Middle frontal gyrus (tissue), 1 donor: ENCODE results near the gene GRIN1.

ENCODE experiments used
- DNase-seq: peaks from one replicate; pipeline ENCODE4 v3.0.0-alpha.2; 2015; ENCODE audit warnings: low spot score; ENCODE audit errors: extremely low spot score

The GRIN1 gene

GRCh38 chr9:137147793-137148160 lies 8.8 kb downstream of the GRIN1 start:
- no peak for DNase-seq

- no peak for DNase-seq
Observed at GRCh38 chr9:137148242-137148641, 9.3 kb downstream of the GRIN1 start.

- DNase-seq, result no peak
Observed at GRCh38 chr9:137148661-137149060, 9.7 kb downstream of the GRIN1 start.

DNA sequence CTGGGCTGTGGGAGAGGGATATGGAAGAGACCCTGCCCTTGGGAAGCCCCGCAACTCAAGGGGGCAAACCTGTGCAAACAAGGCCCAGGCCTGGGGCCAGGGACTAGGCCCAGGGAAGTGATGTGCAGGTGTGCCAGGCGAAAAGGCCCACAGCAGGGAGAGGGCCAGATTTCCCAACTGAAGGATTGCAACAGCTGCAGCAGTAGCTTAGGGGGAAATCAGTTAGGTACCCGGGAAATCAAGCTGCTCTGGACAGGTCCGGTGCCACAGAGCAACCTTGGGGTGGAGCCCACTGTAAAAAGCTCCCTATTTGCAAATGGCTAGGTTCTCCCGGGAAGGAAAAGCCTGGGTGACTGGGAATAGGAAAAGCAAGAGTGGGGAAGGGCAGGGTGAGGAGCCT lies 10.4 kb downstream of the GRIN1 start:
- DNase-seq, result no peak

DNA sequence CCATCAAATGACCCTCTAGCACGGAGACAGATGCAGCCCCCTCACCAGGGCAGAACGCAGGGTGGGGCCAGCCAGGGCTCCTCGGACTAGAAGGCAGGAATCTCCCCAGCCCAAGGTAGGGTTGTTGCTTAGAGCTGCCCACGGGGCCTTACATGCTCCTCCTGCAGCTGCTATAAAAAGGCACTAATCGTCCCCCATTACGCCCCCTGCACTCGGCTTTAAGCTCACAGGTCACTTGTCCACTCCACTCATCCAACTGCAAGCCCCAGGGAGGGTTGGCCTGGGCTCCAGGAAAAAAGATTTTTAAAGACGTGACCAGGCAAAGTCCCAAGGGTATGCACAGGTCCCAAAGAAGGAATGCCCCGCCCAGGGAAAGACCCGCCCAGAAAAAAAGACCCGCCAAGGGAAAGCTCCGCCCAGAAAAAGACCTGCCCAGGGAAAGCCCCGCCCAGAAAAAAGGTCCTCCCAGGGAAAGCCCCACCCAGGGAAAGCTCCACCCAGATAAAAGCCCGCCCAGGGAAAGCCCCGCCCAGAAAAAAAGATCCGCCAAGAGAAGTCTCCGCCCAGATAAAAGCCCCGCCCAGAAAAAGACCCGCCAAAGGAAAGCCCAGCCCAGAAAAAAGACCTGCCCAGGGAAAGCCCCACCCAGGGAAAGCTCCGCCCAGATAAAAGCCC lies 11.1 kb downstream of the GRIN1 start:
- DNase-seq, result no peak

DNA sequence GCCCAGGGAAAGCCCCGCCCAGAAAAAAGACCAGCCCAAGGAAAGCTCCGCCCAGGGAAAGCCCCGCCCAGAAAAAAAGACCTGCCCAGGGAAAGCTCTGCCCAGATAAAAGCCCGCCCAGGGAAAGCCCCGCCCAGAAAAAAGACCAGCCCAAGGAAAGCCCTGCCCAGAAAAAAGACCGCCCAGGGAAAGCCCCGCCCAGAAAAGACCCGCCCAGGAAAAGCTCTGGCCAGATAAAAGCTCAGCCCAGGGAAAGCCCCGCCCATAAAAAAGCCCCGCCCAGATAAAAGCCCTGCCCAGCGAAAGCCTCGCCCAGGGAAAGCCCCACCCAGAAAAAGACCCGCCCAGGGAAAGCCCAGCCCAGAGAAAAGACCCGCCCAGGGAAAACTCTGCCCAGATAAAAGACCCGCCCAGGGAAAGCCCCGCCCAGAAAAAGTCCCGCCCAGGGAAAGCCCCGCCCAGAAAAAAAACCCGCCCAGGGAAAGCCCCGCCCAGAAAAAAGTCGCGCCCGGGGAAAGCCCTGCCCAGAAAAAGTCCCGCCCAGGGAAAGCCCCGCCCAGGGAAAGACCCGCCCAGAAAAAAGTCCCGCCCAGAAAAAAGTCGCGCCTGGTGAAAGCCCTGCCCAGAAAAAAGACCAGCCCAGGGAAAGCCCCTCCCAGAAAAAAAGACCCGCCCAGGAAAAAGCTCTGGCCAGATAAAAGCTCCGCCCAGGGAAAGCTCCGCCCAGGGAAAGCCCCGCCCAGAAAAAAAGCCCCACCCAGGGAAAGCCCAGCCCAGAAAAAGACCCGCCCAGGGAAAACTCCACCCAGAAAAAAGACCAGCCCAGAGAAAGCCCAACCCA lies 11.9 kb downstream of the GRIN1 start:
- DNase-seq, result no peak

DNA sequence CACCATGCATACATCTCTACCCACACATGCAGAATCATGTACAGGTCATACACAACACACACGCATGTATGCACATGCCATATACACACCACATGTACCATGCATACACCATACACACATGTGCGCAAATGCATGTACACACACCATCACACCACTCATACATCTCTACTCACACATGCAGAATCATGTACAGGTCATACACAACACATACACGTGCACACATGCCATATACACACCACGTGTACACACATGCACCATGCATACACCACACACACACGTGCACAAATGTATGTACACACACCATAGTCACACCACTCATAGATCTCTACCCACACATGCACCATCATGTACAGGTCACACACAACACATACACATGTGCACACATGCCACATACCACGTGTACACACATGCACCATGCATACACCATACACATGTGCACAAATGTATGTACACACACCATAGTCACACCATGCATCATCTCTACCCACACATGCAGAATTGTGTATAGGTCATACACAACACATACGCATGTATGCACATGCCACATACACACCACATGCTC lies 14.0 kb downstream of the GRIN1 start:
- DNase-seq, result no peak

DNA sequence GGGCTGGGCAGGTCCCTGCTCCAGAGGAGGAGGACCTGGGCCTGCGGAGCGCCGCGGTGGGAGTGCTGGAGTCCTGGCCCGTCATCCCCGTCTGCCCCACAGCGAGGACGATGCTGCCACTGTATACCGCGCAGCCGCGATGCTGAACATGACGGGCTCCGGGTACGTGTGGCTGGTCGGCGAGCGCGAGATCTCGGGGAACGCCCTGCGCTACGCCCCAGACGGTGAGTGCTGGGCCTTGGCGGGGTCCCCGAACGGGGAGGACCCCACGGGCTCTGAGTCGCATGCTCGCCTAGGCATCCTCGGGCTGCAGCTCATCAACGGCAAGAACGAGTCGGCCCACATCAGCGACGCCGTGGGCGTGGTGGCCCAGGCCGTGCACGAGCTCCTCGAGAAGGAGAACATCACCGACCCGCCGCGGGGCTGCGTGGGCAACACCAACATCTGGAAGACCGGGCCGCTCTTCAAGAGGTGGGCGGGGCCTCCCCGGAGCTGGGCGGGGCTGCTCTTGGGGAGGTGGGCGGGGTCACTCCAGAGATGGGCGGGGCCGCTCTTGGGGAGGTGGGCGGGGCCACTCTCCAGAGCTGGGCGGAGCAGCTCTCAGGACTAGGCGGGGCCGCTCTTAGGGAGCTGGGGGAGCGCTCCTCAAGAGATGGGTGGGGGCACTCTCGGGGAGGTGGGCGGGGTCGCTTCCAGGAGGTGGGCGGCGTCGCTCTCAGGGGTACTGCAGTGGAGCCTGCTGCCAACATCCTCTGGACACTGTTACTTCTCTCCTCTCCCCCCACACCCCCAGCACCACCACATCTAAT lies 17.8 kb downstream of the GRIN1 start:
- DNase-seq, result no peak

GRCh38 chr9:137157618-137158415 lies 18.9 kb downstream of the GRIN1 start:
- no peak for DNase-seq

GRCh38 chr9:137158625-137159024 lies 19.7 kb downstream of the GRIN1 start:
- no peak for DNase-seq

DNA sequence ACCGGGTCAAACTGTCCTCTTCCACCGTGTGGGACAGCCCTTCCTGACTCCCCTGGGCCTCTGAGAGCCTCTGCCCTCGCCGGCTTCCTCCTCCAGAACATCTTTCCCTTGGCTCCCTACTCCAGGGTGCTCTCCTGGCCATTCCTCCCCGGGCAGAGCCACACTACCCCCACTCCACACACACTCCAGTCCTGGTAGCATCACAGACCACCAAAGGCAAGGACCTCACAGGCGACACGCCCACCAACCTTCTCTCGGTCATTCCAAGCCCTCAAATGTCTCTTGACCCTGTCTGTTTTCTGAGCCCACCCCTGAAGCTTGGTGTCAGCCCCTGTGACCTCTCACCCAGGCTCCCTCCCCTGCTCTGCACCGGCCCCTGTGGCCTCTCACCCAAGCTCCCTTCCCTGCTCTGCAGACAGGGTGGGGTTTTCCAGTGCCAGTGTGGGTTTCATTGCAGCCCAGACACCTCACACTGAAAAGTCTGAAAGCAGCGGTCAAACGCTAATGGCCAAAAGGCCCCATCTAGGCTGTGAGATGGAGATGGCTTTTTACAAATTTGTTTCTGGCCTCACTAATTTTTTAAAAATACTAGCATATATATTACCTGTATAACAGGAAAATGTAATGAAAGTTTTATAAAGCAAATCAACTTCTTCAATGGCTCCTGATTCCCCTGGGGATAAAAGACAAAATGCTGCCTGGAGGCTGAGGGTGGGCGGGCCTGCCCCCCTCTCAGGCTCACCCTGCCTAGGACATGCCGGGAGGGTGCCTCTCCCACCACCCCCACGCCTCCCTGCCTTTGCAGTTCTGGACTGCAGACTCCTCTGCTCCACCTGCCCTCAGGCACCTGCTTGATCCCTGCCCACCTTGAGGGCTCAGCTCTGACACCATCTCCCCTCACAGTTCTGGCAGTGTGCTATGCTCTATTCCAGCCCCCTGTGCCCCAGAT lies 20.4 kb downstream of the GRIN1 start:
- no peak for DNase-seq

DNA sequence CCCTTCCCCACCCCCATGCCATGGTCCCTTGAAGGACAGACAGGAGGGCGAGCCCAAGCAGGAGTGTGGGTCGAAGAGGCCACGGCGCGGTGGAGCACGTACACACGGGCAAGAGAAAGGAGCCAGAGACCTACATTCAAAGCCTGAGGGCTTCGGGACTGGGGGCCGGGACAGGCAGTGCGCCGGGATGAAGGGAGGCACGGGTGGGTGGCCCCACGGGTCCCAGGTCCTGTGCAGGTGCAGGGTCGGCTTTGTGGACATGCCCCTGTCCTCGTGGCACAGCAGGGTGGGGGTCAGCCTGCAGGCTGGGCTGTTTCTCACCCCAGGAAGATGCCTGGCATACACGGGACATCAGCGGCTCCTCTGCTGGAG lies 21.1 kb downstream of the GRIN1 start:
- DNase-seq, result no peak

GRCh38 chr9:137160716-137161557 lies 22.0 kb downstream of the GRIN1 start:
- DNase-seq, result no peak

DNA sequence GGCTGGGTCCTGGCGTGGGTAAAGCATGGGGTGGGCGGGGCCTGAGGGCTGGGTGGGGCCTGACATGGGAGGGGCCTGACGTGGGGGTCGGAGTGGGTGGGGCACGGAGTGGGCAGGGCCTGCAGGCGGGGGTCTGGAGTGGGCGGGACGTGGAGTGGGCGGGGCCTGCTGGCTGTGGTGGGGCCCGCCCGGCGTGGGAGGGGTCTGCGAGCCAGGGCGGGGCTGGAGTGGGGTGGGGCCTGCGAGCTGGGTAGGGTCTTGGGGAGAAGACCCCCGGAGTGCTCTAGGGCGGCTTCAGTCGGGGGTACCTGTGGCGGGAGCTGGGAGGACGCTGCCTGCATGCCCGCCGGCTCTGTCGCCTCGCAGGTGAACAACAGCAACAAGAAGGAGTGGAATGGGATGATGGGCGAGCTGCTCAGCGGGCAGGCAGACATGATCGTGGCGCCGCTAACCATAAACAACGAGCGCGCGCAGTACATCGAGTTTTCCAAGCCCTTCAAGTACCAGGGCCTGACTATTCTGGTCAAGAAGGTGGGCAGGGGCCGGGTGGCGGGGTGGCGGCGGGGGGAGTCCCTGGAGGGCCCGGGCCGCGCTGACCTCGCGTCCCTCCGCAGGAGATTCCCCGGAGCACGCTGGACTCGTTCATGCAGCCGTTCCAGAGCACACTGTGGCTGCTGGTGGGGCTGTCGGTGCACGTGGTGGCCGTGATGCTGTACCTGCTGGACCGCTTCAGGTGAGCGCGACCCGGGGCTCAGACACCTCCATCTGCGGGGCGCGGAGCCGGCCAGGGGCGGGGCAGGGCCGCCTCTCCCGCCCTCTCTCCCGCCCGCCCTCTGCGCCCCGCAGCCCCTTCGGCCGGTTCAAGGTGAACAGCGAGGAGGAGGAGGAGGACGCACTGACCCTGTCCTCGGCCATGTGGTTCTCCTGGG lies 22.9 kb downstream of the GRIN1 start:
- no peak for DNase-seq

- DNase-seq, result no peak
Observed at GRCh38 chr9:137162505-137163364, 23.8 kb downstream of the GRIN1 start.

- DNase-seq, result no peak
Observed at GRCh38 chr9:137163365-137163715, 24.4 kb downstream of the GRIN1 start.

DNA sequence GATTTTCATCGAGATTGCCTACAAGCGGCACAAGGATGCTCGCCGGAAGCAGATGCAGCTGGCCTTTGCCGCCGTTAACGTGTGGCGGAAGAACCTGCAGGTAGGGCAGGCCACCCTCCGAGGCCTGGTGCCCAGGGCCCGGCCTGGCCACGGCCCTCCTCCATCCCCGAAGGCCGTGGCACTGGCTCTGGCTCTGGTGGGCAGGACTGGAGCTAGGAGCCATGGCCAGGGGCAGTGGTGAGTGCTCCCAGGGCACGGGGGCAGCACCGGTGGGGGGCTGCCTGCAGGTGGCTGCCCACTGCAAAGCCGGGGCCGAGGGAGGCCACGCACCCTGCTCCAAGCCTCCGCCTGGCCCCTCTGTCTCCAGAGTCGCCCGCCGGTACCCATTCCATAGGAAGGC lies 24.9 kb downstream of the GRIN1 start:
- no peak for DNase-seq
